HG03280 (cell line): Measurements from ENCODE around the gene BNIPL.

ENCODE experiments used
- ATAC-seq: cut with Tn5 transposase; IDR thresholded peaks from one replicate; pipeline ENCODE4 v1.9.1; 2021; ENCODE audit warnings: mild to moderate bottlenecking, moderate library complexity; ENCODE audit not compliant: unreplicated experiment

The BNIPL gene

DNA sequence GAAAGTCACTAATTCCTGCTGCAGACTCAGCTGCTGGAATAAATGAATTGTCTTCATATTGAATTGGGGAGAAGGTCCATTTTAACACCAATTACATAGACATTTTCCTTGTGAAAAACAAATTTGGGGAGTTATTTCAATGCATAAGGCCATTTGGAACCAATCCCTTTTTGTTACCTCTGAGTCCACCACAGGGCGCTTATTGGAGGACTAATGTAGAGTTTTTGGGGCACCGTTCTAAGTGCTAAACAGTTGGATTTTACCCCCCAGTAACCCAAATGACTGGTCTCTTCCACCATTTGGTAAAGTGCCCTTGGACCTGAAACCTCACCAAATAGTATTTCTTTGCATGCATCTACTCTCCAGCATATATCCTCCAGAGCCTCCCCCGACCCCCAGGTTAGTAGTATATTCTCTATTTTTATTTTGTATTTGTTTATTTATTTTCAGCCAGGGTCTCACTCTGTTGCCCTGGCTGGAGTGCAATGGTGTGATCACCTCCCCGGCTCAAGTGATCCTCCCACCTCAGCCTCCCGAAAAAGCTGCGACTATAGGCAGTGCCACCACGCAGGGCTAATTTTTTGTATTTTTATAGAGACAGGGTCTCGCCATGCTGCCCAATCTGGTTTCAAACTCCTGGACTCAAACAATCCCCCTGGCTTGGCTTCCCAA lies 26.6 kb upstream of the BNIPL start:
- no peak for ATAC-seq

DNA sequence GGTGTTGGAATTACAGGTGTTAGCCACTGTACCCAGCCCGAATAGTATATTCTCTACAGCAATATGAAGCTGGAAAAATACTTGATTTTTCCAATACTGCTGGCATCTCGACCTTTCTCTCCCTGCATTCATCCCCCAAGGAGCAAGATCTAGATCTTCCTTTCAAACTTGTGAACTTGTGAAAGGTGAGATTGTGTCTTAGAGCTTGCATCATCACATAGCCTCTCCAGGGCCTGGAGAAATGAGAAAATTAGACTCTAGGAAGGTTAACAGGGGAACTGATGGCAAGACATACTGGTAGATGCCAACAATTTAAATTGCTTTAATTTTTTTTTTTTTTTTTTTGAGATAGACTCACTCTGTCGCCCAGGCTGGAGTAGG lies 26.1 kb upstream of the BNIPL start:
- no peak for ATAC-seq

DNA sequence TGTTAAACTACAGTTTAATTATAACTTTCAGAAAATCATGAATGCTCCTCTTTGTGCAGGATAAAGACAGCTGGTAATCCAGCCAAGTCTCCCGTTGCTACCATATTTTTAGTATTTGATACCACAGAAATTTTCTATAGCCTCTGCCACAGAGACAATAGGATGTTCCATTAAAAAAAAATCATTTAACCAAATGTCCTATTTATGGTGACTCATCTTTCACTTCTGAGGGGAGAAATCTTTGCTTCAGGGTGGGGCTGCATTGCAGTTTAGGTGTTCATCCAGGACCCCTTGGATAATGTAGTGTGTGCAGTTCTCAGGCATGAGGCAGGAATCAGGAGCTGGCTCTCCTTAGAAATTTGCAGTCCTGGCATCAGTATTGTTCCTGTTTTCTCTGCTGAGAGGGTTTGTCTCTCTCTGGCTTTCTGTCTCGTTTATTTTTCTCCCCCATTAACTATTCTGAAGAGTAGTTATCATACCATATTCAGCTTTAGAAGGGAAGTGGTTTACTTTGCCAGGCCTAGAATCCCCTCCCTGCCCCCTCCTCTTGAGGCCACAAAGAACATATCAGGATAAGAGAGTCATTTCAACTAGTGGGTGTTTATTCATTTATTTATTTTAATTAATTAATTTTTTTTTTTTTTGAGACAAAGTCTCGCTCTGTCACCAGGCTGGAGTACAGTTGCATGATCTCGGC lies 25.1 kb upstream of the BNIPL start:
- ATAC-seq: no peak

DNA sequence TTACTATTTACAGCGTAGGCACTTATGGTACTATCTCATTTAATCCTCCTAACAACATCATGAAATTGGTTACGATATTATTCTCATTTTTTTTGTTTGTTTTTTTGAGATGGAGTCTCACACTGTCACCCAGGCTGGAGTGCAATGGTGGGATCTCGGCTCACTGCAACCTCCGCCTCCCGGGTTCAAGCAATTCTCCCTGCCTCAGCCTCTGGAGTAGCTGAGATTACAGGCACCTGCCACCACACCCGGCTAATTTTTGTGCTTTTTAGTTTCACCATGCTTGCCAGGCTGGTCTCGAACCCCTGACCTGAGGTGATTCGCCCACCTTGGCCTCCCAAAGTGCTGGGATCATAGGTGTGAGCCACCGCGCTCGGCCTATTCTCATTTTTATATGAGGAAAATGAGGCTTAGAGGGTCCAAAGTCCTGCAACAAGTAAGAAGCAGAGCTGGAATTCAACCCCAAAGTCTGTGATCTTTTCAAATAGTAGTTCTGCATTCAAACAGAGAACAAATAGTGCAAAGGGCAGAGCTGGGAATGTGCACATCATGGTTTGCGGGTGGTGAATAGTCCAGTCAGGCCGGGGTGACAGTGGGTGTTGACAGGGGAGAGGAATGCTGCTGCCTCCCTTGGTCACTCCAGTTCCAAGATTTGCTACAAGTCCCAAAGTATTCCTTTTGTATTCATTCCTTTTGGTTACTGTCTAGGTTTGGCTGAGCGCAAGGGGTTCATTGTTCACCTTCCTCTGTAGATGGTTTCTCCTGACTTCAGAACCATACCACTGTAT lies 23.5 kb upstream of the BNIPL start:
- ATAC-seq: no peak

DNA sequence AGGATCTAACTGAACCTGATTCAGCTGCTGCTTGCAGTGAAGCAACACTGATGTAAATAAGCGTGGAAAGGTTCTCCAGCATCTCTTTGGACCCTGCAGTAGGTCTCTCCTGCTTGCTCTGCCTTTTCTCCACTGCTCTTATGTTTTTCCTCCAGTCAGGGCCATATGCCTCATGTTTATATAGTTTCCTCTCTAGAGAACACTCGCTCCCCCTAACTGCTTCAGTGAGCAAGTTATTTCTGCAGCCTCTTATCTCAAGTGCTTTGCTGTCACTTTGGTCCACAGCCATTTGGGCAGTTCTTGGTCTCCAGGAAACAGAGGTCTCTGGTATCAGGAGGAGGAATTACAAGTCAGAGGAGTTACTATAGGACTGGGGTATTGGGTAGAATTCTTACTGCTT lies 22.9 kb upstream of the BNIPL start:
- no peak for ATAC-seq

- ATAC-seq: no peak
Observed at GRCh38 chr1:151024540-151025146, 11.7 kb upstream of the BNIPL start.

GRCh38 chr1:151026460-151026859 lies 9.9 kb upstream of the BNIPL start:
- ATAC-seq: no peak

GRCh38 chr1:151032164-151032563 lies 4.2 kb upstream of the BNIPL start:
- no peak for ATAC-seq

DNA sequence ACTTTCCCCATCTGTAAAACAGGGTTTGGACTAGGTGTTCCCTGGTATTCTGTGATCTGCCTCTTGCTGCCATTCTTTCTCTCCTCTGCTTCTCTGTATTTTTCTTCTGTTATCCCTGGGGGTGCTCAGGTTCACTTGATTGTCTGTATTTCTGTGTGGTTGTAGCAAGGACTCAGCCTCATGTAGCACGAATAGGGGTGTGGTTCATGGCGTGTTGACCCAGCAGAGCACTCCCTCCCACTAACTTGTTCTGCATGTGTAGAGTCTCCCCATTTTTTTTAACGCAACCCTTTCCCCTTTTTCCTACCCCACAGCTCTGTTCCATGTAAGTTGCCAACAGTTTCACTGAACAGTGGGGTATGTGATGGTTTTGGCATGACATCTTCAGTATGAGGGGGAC lies 1.2 kb upstream of the BNIPL start:
- no peak for ATAC-seq

DNA sequence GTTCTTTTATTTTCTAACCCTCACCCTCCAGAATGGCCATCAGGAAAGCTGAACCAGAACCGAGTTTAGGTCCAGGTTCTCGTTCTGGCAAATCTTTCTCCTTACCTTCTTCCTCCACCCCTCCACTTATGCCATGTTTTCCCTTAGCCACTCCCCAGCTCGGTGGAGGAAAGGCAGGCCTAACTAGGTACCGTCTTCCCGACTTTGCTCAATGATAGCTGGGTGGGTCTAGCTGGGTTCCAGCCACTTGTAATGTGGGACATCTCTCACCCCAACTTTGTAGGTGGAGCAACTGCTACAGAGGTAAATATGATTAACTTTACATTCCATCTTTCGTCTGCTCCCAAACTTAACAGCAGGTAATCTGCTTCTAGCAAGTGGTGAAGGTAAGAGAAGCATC lies 646 bp downstream of the BNIPL start:
- ATAC-seq: no peak

- ATAC-seq: no peak
Observed at GRCh38 chr1:151039521-151039920, 3.1 kb downstream of the BNIPL start.

DNA sequence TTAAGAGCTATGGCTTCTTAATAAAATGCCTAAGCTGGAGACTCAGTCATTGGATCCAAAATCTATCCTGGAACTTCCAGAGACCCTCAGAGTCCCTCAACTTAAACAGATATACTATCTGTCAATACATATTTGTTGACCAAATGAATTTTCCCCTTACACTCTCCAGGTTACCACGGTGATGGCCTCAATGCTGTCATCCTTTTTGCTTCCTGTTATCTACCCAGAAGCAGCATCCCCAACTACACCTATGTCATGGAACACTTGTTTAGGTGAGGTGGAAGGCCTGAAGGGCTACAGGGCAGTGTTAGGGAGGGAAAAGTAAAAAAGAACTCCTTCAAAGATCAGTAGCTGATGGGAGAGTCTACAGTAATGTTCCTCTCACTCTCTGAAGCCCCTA lies 6.8 kb downstream of the BNIPL start:
- no peak for ATAC-seq

GRCh38 chr1:151047591-151047924 lies 11.2 kb downstream of the BNIPL start, which contains the start of gene C1orf56:
C1orf56 (plus strand) TSS chr1:151047751; CDS start chr1:151047848, 97 bp downstream.
- ATAC-seq: peak; percentile 56

DNA sequence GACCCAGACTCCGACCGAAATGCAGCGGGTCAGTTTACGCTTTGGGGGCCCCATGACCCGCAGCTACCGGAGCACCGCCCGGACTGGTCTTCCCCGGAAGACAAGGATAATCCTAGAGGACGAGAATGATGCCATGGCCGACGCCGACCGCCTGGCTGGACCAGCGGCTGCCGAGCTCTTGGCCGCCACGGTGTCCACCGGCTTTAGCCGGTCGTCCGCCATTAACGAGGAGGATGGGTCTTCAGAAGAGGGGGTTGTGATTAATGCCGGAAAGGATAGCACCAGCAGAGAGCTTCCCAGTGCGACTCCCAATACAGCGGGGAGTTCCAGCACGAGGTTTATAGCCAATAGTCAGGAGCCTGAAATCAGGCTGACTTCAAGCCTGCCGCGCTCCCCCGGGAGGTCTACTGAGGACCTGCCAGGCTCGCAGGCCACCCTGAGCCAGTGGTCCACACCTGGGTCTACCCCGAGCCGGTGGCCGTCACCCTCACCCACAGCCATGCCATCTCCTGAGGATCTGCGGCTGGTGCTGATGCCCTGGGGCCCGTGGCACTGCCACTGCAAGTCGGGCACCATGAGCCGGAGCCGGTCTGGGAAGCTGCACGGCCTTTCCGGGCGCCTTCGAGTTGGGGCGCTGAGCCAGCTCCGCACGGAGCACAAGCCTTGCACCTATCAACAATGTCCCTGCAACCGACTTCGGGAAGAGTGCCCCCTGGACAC lies 11.7 kb downstream of the BNIPL start:
- ATAC-seq: peak; percentile 50

DNA sequence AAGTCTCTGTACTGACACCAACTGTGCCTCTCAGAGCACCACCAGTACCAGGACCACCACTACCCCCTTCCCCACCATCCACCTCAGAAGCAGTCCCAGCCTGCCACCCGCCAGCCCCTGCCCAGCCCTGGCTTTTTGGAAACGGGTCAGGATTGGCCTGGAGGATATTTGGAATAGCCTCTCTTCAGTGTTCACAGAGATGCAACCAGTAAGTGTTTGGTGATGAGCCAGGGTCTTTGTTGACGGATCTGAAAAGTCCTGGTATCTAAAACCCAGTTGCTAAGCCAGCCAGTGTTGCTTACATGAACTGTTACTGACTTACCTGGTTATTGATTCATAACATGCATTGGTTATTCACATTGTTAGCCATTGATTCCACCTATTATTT lies 12.3 kb downstream of the BNIPL start:
- ATAC-seq: no peak

GRCh38 chr1:151049458-151049857 lies 13.1 kb downstream of the BNIPL start:
- ATAC-seq: no peak

- ATAC-seq: no peak
Observed at GRCh38 chr1:151050051-151050688, 13.8 kb downstream of the BNIPL start.

DNA sequence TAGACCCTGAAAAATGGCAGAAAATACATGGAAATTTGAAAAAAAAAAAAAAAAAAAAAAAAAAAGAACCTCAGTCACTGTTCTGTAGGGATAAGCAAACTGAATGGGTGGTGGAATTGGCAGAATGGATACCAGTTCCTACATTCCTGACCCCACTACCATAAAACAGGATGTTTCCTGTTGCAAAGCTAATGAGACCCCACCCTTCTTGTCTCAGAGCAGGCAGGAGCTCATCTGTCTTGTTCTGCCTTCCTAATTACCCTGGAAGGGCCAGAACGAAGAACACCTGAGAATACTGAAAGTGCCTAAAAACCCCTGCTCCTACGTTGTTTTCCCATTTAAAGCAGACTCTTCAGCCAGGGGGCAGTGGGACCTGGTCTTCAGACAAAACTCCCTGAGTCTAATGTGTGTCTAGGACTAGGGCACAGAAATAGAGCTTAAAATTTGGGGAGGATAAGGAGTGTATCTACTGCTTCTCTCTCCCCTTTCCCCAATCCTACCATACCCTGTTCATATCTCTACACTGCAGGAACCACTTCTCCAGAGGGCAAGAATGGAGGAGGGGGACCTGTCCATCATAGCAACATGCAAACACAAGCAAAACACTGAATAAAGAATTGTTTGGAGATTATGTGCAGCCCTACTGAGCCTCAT lies 15.1 kb downstream of the BNIPL start:
- no peak for ATAC-seq

DNA sequence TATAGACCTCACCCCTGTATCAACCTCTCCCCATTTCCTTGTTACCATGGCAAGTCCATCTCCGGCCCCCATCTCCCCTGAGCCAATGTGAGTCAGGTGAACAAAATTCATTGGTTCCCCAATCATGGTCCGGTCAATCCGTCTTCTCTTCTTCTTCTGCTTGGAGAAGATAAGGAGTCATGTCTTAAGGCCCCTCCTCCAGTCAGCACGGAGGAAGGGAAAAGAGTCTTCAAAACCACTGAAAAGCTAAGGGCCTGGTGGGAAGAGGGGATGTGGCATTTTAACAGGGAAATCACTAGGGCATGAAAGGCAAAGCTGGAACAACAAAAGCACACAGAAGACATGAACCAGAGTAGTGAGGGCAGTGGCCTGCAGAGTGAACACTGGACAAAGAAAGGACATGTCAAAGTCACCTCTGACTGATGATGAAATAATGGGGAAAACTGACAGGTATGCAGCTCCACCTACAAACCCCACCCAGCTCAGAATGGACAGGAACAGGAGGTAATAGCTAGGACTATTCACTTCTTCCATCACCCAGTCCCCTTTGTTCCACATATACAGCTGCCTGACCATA lies 18.7 kb downstream of the BNIPL start:
- no peak for ATAC-seq

GRCh38 chr1:151055581-151055980 lies 19.2 kb downstream of the BNIPL start:
- ATAC-seq: no peak
